Lower leg skin (tissue), 4 donors: ENCODE data around the gene RAVER1. TPM values are rescaled to one million over a fixed set of nuclear protein-coding genes. Genes with fewer than 3 reads are reported as not detected.
"Not testable (repeated sequence)": the region's sequence is repeated elsewhere in the genome, so short reads cannot be mapped to it uniquely, and the experiment has no call there.

Experiments
- DNase-seq, 2 donors: peaks; one replicate each; pipeline ENCODE4 v3.0.0-alpha.2; 2019; ENCODE audit warnings: low spot score in 2 of 2
- H3K4me3 ChIP-seq: fragments of 200-600 bp; sonication (generic); 2 replicates; pipeline ENCODE4 v1.5.1; 2017; ENCODE audit warnings: mild to moderate bottlenecking, low read depth; ENCODE audit not compliant: poor library complexity, severe bottlenecking
- CTCF ChIP-seq, 3 donors: fragments of 450-650 bp; IDR thresholded peaks; one replicate each; pipeline ENCODE4 v1.5.1; 2016; ENCODE audit warnings: antibody characterized with exemption in 3 of 3, mild to moderate bottlenecking in 3 of 3, moderate library complexity in 2 of 3
- POLR2A ChIP-seq, 2 donors: fragments of 450-650 bp; IDR thresholded peaks; one replicate each; pipeline ENCODE4 v1.6.1; 2016 to 2017; ENCODE audit warnings: antibody characterized with exemption in 2 of 2, mild to moderate bottlenecking in 1 of 2, moderate library complexity in 1 of 2
- WGBS, 2 donors: methylation state at CpG; one replicate each; pipeline ENCODE4 v1.1.5; 2018; 5-methylcytosine and 5-hydroxymethylcytosine counted together
- intact Hi-C: fragments of 100-400 bp; cut with DNase I; formaldehyde crosslinking; loops from one replicate; pipeline ENCODE4 v1.15.0; 2023; ENCODE audit warnings: low total_unique reads
- total RNA-seq, 4 donors: library from RNA; depleted of rRNA; stranded (reverse); fragments of >200 nt; gene quantifications; one replicate each; pipeline ENCODE4 v1.1.0, GENCODE V29; 2016

RAVER1 gene
- total RNA-seq, 4 donors from 2014 or later: 14.2 to 22.5 (median 19.2) TPM

GRCh38 chr19:10286803-10287737, 46.3 kb downstream of the RAVER1 start, which contains the start of gene ICAM4:
TSS of gene ICAM4 (plus strand) at chr19:10286955. CDS start at chr19:10287013, 58 bp downstream.
- intact Hi-C loops: no loop called here
- no peak within 1 kb of the TSS for H3K4me3 ChIP-seq
- TF ChIP-seq POLR2A (IDR thresholded peaks at IDR 0.05) (no peak), CTCF (IDR thresholded peaks at IDR 0.05) (no peak)
- WGBS, 2 donors: 8 to 14% methylated on average over 28 to 45 of the region's 59 CpGs
- DNase-seq: peak in 1 of 2 donors; percentile 91

DNA sequence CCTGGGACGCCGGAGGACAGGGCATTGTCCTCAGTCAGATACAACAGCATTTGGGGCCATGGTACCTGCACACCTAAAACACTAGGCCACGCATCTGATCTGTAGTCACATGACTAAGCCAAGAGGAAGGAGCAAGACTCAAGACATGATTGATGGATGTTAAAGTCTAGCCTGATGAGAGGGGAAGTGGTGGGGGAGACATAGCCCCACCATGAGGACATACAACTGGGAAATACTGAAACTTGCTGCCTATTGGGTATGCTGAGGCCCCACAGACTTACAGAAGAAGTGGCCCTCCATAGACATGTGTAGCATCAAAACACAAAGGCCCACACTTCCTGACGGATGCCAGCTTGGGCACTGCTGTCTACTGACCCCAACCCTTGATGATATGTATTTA, 47.9 kb downstream of the RAVER1 start:
- DNase-seq: no peak
- TF ChIP-seq CTCF (IDR thresholded peaks at IDR 0.05) (no peak), POLR2A (IDR thresholded peaks at IDR 0.05) (no peak)
- H3K4me3 ChIP-seq: no peak overlapping the region
- intact Hi-C loops: no loop called here
- WGBS, 2 donors: 91 to 96% methylated on average over 4 of the region's 4 CpGs

- no peak overlapping the region for H3K4me3 ChIP-seq
- WGBS, 2 donors: 94 to 95% methylated on average over 13 of the region's 13 CpGs
- intact Hi-C loops: no loop called here
- DNase-seq: no peak
- TF ChIP-seq POLR2A (IDR thresholded peaks at IDR 0.05): no peak
- no peak for TF ChIP-seq CTCF (IDR thresholded peaks at IDR 0.05)
These were observed 48.4 kb downstream of the RAVER1 start for GRCh38 chr19:10284960-10285278.

DNA sequence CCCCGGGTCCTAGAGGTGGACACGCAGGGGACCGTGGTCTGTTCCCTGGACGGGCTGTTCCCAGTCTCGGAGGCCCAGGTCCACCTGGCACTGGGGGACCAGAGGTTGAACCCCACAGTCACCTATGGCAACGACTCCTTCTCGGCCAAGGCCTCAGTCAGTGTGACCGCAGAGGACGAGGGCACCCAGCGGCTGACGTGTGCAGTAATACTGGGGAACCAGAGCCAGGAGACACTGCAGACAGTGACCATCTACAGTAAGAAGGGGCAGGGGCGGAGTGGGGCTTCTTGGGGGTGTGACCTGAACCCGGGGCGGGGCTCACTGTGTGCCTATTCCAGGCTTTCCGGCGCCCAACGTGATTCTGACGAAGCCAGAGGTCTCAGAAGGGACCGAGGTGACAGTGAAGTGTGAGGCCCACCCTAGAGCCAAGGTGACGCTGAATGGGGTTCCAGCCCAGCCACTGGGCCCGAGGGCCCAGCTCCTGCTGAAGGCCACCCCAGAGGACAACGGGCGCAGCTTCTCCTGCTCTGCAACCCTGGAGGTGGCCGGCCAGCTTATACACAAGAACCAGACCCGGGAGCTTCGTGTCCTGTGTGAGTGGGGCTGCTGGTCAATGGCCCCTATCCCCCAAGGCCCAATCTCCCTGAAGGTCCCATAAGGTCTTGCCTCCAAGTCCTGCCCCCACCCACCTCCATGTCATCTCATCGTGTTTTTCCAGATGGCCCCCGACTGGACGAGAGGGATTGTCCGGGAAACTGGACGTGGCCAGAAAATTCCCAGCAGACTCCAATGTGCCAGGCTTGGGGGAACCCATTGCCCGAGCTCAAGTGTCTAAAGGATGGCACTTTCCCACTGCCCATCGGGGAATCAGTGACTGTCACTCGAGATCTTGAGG, 49.0 kb downstream of the RAVER1 start:
- no peak overlapping the region for H3K4me3 ChIP-seq
- DNase-seq: no peak
- TF ChIP-seq POLR2A (IDR thresholded peaks at IDR 0.05) (no peak), CTCF (IDR thresholded peaks at IDR 0.05) (no peak)
- WGBS, 2 donors: 91 to 94% methylated on average over 32 to 34 of the region's 34 CpGs
- intact Hi-C loops: no loop called here

DNA sequence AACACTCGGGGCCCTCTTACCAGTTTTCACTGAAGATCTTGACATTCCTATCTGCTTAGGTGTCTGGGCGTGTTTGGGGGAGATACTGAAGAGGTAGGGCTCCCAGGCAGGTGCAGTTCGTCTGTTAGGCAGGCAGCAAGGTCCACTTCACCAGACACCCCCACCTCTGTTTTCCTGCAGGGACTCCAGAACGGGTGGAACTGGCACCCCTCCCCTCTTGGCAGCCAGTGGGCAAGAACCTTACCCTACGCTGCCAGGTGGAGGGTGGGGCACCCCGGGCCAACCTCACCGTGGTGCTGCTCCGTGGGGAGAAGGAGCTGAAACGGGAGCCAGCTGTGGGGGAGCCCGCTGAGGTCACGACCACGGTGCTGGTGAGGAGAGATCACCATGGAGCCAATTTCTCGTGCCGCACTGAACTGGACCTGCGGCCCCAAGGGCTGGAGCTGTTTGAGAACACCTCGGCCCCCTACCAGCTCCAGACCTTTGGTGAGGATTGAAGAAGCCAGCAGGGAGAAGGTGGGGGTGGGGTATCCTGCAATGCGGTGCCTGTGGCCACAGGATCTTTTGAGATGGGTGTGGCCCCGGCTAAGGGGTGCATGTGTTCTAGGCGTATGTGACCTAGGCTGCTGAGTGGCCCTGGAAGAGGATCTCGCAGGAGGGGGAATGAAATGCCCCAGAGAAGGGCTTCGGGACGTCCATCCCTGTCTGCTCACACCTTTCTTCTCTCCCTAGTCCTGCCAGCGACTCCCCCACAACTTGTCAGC, 49.8 kb downstream of the RAVER1 start:
- DNase-seq: no peak
- TF ChIP-seq CTCF (IDR thresholded peaks at IDR 0.05): no peak
- no peak for TF ChIP-seq POLR2A (IDR thresholded peaks at IDR 0.05)
- no peak overlapping the region for H3K4me3 ChIP-seq
- intact Hi-C loops: no loop called here
- WGBS, 2 donors: 68 to 75% methylated on average over 17 to 23 of the region's 23 CpGs

DNA sequence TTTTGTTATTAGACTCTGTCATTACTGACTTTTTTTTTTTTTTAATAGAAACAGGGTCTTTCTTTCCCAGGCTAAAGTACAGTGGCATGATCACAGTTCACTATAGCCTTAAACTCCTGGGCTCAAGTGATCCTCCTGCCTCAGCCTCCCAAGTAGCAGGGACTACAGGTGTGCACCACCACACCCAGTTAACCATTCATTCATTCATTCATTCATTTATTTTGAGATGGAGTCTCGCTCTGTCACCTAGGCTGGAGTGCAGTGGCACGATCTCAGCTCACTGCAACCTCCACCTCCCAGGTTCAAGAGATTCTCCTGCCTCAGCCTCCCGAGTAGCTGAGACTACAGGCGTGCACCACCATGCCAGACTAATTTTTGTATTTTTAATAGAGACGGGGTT, 51.3 kb downstream of the RAVER1 start:
- 98 to 99% methylated on average over 5 of the region's 5 CpGs for WGBS, 2 donors
- intact Hi-C loops, DNase-seq, H3K4me3 ChIP-seq: not testable (repeated sequence)
